HG03354 (cell line): ENCODE measurements around the gene TFF3.

Source experiments
- ATAC-seq: cut with Tn5 transposase; IDR thresholded peaks from one replicate; pipeline ENCODE4 v1.9.1; 2021; ENCODE audit warnings: mild to moderate bottlenecking; ENCODE audit not compliant: unreplicated experiment, poor library complexity, severe bottlenecking

Gene TFF3

DNA sequence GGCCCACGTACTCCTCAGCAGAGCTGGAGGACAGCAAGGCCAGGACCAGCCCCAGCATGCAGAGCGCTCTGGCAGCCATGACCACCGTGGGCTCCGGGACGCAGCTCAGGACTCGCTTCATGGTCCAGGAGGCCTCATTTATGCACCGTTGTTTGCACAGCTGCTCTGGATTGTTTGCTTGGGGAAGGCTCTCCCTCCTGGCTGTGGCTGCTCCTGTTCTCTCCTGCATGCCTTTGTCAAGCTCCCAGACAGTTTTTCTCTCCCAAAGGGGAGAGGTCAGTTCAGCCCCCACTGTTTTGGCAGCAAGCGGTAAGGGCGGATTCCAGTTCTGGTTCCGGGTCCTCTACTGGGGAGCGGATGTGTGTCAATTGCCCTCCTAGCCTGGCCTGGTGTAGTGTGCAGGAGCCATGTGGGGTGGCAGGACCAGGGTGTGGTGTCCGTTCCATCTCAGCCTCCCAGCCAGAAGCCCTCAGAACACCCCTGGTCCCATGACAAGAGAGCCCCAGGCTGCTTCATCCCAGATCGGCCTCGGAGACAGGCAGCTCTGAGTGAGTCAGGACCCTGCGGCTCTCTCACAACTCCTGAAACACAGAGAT is at the start of gene TFF3:
Gene TFF3 (minus strand): TSS at position 114 of the 596 bp plus-strand sequence. CDS start 35 bp downstream, at position 79.
- no peak for ATAC-seq

GRCh38 chr21:42364304-42364865 is 49.2 kb upstream of the TFF3 start:
- ATAC-seq, result no peak

- no peak for ATAC-seq
Observed at GRCh38 chr21:42363312-42363711, 48.1 kb upstream of the TFF3 start.

DNA sequence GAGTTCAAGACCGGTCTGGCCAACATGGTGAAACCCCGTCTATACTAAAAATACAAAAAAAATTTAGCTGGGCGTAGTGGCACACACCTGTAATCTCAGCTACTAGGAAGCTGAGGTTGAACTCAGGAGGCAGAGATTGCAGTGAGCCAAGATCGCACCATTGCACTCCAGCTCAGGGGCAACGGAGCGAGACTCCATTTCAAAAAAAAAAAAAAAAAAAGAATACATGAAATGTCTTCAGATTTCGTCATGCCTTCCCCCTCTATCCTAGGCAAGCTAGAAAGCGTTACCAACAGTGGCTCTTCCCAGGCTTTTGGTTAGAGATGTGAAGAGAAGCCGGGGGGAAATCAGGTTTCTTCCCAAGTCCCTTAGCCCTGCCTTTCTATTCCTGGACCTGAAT is 47.5 kb upstream of the TFF3 start:
- no peak for ATAC-seq

- ATAC-seq, result no peak
Observed at GRCh38 chr21:42362198-42362597, 47.0 kb upstream of the TFF3 start.

DNA sequence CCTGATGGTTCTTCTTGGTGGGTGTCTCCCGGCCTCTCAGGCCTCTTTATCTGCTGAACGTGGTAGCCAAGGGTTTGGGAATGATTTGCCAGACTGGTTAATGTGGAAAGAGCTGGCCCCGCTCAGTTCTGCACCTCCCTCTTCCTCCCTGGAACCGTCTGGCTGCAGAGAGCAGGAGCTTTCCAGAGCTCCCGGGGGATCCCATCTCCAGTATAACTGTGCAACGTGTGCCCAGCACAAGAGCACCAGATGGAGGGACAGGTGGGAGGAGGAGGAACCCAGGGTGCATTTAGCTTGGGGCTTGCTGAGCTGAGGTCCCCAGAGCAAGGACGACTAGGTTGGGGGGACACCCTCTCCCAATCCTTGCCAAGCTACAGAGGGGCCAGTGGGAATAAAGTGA is 46.1 kb upstream of the TFF3 start:
- no peak for ATAC-seq

DNA sequence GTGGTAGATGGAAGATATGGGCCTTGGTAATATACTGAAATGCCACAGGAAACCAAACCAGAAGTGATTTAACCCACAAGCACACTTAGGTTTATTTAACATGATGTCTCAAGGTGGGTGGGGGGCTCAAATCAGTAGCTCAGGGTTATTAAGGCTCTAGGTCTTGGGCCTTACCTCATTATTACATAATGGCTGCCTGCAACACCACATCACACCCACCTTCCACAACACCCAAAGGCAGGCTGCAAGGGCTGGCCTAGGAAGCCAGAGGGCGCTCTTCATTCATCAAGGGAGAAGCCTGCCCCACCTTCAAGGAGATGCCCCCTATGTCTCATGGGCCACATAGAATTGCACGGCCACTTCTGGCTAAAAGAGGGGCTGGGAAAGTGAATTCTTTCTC is 45.1 kb upstream of the TFF3 start:
- no peak for ATAC-seq

GRCh38 chr21:42358937-42359336 is 43.7 kb upstream of the TFF3 start:
- ATAC-seq, result no peak

DNA sequence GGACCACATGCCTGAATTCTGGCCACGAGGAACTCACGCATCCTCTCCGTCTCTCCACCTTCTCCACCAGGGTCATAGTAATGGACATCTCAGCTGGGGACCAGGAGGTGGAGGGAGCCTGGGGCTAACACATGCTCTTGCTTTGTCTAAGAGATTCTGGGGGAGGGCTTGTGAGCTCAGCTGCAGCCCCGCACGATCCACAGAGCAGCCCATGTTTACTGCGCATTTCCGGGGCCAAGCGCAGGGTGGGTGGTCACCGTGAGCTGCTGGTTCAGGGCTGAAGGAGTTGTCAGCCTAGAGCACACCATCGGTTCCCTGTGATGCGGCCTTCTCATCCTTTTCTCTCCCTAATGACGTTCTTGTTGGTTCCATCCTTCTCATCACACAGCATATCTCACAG is 43.1 kb upstream of the TFF3 start:
- ATAC-seq, result no peak

DNA sequence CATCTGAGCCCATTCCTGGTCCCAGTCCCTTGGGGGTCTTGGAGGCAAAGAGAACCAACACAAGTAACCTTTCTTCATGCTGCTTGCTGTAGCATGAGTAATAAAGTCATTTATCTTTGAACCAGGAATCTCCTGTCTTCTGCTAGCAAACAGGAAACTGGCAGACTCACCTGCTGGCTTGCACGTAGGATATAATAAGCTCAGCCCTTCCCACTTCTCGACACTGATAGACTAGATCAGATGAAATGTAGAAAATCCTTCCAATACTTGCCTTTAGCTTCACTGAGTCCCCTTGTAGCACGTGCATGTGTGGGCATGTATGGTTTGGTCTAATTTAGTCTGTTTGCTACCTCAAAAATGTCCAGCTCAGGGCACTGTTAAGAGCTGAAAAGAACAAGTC is 42.1 kb upstream of the TFF3 start:
- ATAC-seq, result no peak

- no peak for ATAC-seq
Observed at GRCh38 chr21:42356650-42357049, 41.4 kb upstream of the TFF3 start.

- ATAC-seq, result no peak
Observed at GRCh38 chr21:42356046-42356445, 40.8 kb upstream of the TFF3 start.

GRCh38 chr21:42353623-42354022 is 38.4 kb upstream of the TFF3 start:
- no peak for ATAC-seq

DNA sequence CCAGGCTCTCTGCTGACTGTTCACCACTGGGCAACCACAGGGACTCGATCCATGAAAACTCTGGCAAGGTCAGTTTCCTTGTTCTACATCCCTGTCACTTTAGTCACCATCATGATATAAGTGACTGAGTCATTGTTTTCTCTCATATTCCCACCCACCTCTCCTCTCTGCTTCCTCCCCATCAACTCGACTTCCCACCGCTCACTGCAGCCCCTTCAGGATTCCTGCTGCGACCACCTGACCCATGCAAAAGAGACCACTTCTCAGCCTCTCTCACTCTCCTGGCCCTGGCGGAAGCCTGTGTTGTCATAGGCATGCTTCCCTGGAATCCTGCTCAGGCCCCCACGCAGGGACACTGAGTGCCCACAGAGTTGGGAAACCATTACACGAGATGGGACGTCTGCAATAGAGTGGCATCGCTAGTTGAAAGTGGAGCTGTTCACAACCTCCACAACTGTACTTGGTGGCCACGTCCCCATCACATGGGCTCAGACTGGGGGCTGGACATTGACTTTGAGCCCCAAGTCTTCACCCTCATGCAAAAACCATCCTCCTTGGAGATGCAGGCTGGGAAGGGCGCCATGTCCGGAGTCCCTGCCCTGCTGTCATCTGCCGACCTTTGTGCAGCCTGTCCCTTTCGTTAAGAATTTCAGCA is 37.4 kb upstream of the TFF3 start:
- no peak for ATAC-seq

GRCh38 chr21:42351626-42352440 is 36.6 kb upstream of the TFF3 start:
- no peak for ATAC-seq

- no peak for ATAC-seq
Observed at GRCh38 chr21:42350927-42351426, 35.8 kb upstream of the TFF3 start, which contains the start of gene TFF2. TFF2 (minus strand) TSS chr21:42350994; CDS start chr21:42350957, 37 bp downstream.

DNA sequence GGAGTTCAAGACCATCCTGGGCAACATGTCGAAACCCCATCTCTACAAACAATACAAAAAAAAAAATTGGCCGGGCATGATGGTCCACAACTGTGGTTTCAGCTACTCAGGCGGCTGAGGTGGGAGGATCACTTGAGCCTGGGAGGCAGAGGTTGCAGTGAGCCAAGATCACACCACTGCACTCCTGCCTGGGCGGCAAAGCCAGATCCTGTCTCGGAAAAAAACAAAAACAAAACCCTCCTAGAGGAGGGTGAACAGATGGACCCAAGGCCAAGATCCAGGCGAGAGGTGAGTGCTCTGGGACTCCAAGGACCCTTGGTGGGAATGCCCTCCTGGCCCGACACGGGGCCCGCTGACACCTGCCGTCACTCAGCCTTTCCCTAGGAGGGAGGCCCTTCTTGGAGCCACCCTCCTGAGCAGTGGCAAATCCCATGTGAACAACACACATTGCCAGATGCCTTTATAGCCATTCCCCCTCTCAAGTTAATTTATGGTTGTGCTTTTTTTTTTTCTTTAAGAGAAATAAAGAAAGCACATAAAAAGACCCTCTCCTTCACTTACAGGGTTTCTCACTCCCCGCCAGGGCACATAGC is 35.2 kb upstream of the TFF3 start:
- ATAC-seq, result no peak

- no peak for ATAC-seq
Observed at GRCh38 chr21:42349420-42350317, 34.5 kb upstream of the TFF3 start.

DNA sequence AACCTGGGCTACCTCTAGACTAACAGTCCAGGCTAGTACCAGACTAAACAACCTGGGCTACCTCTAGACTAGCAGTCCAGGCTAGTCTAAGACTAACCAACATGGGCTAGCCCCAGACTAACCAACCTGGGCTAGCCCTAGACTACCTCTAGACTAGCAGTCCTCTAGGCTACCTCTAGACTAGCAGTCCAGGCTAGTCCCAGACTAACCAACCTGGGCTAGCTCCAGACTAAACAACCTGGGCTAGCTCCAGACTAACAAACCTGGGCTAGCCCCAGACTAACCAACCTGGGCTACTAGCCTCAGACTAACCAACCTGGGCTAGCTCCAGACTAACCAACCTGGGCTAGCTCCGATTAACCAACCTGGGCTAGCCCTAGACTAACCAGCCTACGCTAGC is 33.6 kb upstream of the TFF3 start:
- no peak for ATAC-seq
